Fibroblast of lung (primary cell): ENCODE measurements around the gene ABCB11. TPM values are rescaled to one million over a fixed set of nuclear protein-coding genes. Genes with fewer than 3 reads are reported as not detected.

ENCODE experiments used
- DNase-seq, 2 donors: peaks; one replicate each; pipeline versions ENCODE4 v3.0.0 to v3.0.0-alpha.2; 2010; ENCODE audit warnings: low read depth in 2 of 2
- H2AFZ ChIP-seq: 2 replicates; pipeline ENCODE4 v1.5.1; 2012; ENCODE audit warnings: low read length, control low read depth, inconsistent platforms
- H3K27ac ChIP-seq: 2 replicates; pipeline ENCODE4 v1.5.1; 2011; ENCODE audit warnings: low read length, control low read depth; ENCODE audit not compliant: insufficient read depth
- H3K27me3 ChIP-seq: 2 replicates; pipeline ENCODE4 v1.5.1; 2011; ENCODE audit warnings: mild to moderate bottlenecking, low read length; ENCODE audit not compliant: control insufficient read depth, insufficient read depth
- H3K36me3 ChIP-seq: 2 replicates; pipeline ENCODE4 v1.5.1; 2011; ENCODE audit warnings: low read length; ENCODE audit not compliant: control insufficient read depth, insufficient read depth
- H3K4me1 ChIP-seq: 2 replicates; pipeline ENCODE4 v1.5.1; 2011; ENCODE audit warnings: low read length; ENCODE audit not compliant: control insufficient read depth, insufficient read depth; ENCODE audit errors: extremely low read depth
- H3K4me2 ChIP-seq: 2 replicates; pipeline ENCODE4 v1.5.1; 2011; ENCODE audit warnings: low read length, control low read depth; ENCODE audit not compliant: insufficient read depth; ENCODE audit errors: extremely low read depth
- H3K4me3 ChIP-seq, 4 experiments: fragments of 200-600 bp in 1 of 4; sonication (generic) in 1 of 4; replicated peaks in 1 of 4; 2 replicates each; pipeline ENCODE4 v1.5.1; 2011 to 2016; ENCODE audit warnings: low read length in 4 of 4, low read depth in 3 of 4, mild to moderate bottlenecking in 3 of 4, control low read depth in 2 of 4, inconsistent platforms in 1 of 4, mixed read lengths in 1 of 4; ENCODE audit not compliant: insufficient read depth in 1 of 4; ENCODE audit errors: control extremely low read depth in 1 of 4
- H3K79me2 ChIP-seq: 2 replicates; pipeline ENCODE4 v1.5.1; 2012; ENCODE audit warnings: mild to moderate bottlenecking, low read length, inconsistent platforms; ENCODE audit not compliant: control insufficient read depth, insufficient read depth
- H3K9ac ChIP-seq: 2 replicates; pipeline ENCODE4 v1.5.1; 2011; ENCODE audit warnings: mild to moderate bottlenecking, low read length, control low read depth; ENCODE audit not compliant: insufficient read depth
- H3K9me3 ChIP-seq: 2 replicates; pipeline ENCODE4 v1.5.1; 2012; ENCODE audit warnings: low read depth, low read length; ENCODE audit not compliant: control insufficient read depth, insufficient read depth
- H4K20me1 ChIP-seq: 2 replicates; pipeline ENCODE4 v1.5.1; 2011; ENCODE audit warnings: low read length; ENCODE audit not compliant: control insufficient read depth, insufficient read depth; ENCODE audit errors: extremely low read depth
- EZH2 ChIP-seq: IDR thresholded peaks from 2 replicates; pipeline ENCODE4 v1.5.1; 2012; ENCODE audit warnings: low read length, control low read depth, mild to moderate bottlenecking; ENCODE audit errors: missing control alignments
- polyA plus RNA-seq, 2 donors: library from polyadenylated mRNA; depleted of rRNA in 1 of 2; stranded (reverse) in 1 of 2; unstranded in 1 of 2; fragments of >200 nt; gene quantifications; 2 replicates each; pipeline ENCODE4 v1.2.1, GENCODE V29; 2011 to 2012; ENCODE audit warnings: missing spikeins in 1 of 2
- total RNA-seq: library from RNA; depleted of rRNA; stranded (reverse); fragments of >200 nt; gene quantifications from 2 replicates; pipeline ENCODE4 v1.2.1, GENCODE V29; 2014
- TF ChIP-seq, protein P1 (sequence below), 2 donors: IDR thresholded peaks in 1 of 2; conservative IDR thresholded peaks in 1 of 2; 1 replicate in 1 of 2; 2 replicates in 1 of 2; pipeline ENCODE4 v1.5.1; 2011 to 2012; ENCODE audit warnings: low read length in 2 of 2, control low read depth in 1 of 2, inconsistent platforms in 1 of 2, low read depth in 1 of 2, mild to moderate bottlenecking in 1 of 2

ABCB11 gene
- total and polyA plus RNA-seq, 2 donors (not counting 1 experiment from before 2014, with no cell fraction given): not detected

DNA sequence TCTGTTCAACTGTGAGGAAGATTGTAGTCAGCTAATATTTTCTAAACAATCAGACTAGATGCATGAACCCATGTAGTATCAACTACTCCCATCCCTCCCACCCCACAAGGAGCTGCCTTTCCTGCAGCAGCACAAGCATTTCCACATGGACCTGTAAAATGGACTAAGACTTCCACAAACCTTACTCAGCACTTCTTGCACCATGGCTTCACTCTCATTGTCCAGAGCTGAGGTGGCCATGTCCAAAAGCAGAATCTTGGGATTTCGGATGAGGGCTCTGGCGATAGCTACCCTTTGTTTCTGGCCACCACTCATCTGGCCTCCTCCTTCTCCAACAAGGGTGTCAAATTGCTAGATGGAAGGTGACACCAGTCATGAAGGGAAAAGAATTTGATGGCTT, 61.3 kb downstream of the ABCB11 start:
- H3K4me3 ChIP-seq: no peak overlapping the region
- H2AFZ ChIP-seq: no peak overlapping the region
- no peaks in the 10 kb centered on the region for H3K9me3 ChIP-seq
- H4K20me1 ChIP-seq: no peaks in the 10 kb centered on the region
- H3K79me2 ChIP-seq: no peaks in the 10 kb centered on the region
- no peak for TF ChIP-seq EZH2
- TF ChIP-seq, protein P1, sequence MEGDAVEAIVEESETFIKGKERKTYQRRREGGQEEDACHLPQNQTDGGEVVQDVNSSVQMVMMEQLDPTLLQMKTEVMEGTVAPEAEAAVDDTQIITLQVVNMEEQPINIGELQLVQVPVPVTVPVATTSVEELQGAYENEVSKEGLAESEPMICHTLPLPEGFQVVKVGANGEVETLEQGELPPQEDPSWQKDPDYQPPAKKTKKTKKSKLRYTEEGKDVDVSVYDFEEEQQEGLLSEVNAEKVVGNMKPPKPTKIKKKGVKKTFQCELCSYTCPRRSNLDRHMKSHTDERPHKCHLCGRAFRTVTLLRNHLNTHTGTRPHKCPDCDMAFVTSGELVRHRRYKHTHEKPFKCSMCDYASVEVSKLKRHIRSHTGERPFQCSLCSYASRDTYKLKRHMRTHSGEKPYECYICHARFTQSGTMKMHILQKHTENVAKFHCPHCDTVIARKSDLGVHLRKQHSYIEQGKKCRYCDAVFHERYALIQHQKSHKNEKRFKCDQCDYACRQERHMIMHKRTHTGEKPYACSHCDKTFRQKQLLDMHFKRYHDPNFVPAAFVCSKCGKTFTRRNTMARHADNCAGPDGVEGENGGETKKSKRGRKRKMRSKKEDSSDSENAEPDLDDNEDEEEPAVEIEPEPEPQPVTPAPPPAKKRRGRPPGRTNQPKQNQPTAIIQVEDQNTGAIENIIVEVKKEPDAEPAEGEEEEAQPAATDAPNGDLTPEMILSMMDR (conservative IDR thresholded peaks at IDR 0.05 in 1 of 2, IDR thresholded peaks at IDR 0.05 in 1 of 2; ENCODE audit: low read depth in 1 of 2, low read length in 2 of 2): no peak
- no peak for DNase-seq
- H3K36me3 ChIP-seq: no peaks in the 10 kb centered on the region
- H3K27me3 ChIP-seq: no peaks in the 10 kb centered on the region
- no peaks in the 10 kb centered on the region for H3K4me1 ChIP-seq
- no peak overlapping the region for H3K4me2 ChIP-seq
- H3K9ac ChIP-seq: no peak overlapping the region
- no peak overlapping the region for H3K27ac ChIP-seq

DNA sequence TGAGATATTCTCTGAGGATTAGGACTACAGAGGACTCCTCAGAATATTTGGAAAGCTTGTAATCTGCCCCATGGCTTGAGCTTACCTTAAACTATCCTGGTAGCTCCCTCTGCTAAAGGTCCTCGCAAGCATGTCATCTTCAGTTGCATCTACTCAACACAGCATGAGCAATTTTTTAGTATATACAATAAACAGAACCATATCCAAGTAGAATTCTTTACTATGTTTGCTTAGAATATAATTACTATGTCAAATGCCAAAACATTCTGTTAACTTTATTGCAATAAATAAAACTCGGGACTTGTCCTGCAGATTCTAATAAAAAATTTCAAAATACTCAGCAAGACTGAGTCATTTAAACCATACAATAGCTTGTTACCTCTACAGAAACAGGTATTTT, 62.8 kb downstream of the ABCB11 start:
- Histone ChIP-seq H3K36me3 (no peaks in the 10 kb centered on the region), H3K4me3 (no peak overlapping the region), H2AFZ (no peak overlapping the region), H3K79me2 (no peaks in the 10 kb centered on the region), H3K4me1 (no peaks in the 10 kb centered on the region), H3K9ac (no peak overlapping the region), H3K27ac (no peak overlapping the region), H4K20me1 (no peaks in the 10 kb centered on the region), H3K4me2 (no peak overlapping the region), H3K9me3 (no peaks in the 10 kb centered on the region), H3K27me3 (no peaks in the 10 kb centered on the region)
- no peak for TF ChIP-seq EZH2
- TF ChIP-seq, protein P1 (conservative IDR thresholded peaks at IDR 0.05 in 1 of 2, IDR thresholded peaks at IDR 0.05 in 1 of 2; ENCODE audit: low read depth in 1 of 2, low read length in 2 of 2): no peak
- DNase-seq: no peak

DNA sequence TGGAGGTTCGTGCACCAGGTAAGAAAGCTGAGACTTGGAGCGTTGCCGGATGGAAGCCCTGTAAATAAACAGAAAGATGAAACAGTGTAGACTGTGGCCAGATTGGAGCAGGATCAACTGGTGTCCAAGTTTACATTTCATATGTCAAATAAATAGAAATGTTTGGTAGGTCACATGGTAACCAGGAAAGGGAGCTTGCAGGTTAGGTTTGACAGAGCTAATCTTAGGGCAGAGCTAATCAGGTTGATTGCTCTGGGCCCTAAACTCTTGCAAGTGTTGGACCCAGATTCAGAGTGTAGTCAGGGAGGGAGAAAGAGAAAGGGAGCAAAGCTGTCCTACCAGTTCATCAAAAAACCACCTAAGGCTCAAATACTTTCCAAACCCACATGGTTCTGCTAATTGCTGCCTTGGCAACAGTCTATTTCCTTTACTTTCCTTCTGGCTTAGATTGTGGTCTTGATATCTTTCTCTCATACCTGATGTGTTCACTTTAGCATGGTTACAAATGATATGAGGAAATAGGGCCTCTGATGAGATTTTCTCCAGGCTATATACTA, 66.8 kb downstream of the ABCB11 start:
- H4K20me1 ChIP-seq: no peaks in the 10 kb centered on the region
- H3K4me1 ChIP-seq: no peaks in the 10 kb centered on the region
- peak in 1 of 2 donors; percentile 38 for DNase-seq
- H3K27me3 ChIP-seq: no peaks in the 10 kb centered on the region
- TF ChIP-seq EZH2: no peak
- TF ChIP-seq, protein P1 (conservative IDR thresholded peaks at IDR 0.05 in 1 of 2, IDR thresholded peaks at IDR 0.05 in 1 of 2; ENCODE audit: low read depth in 1 of 2, low read length in 2 of 2): no peak
- no peak overlapping the region for H2AFZ ChIP-seq
- H3K4me3 ChIP-seq: no peak overlapping the region
- H3K4me2 ChIP-seq: no peak overlapping the region
- H3K36me3 ChIP-seq: no peaks in the 10 kb centered on the region
- no peaks in the 10 kb centered on the region for H3K9me3 ChIP-seq
- H3K79me2 ChIP-seq: no peaks in the 10 kb centered on the region
- H3K27ac ChIP-seq: no peak overlapping the region
- no peak overlapping the region for H3K9ac ChIP-seq
